ENCODE results near the gene VSTM2L. TPM values are rescaled to one million over a fixed set of nuclear protein-coding genes. Genes with fewer than 3 reads are reported as not detected.
A peak's percentile ranks its signal among the peaks of the same experiment; 100 is the strongest.

Gene VSTM2L
- total and polyA plus RNA-seq, 9 of the 15 experiments (the other 6 are each of a cell fraction or from before 2014, with no cell fraction given), result not detected

DNA sequence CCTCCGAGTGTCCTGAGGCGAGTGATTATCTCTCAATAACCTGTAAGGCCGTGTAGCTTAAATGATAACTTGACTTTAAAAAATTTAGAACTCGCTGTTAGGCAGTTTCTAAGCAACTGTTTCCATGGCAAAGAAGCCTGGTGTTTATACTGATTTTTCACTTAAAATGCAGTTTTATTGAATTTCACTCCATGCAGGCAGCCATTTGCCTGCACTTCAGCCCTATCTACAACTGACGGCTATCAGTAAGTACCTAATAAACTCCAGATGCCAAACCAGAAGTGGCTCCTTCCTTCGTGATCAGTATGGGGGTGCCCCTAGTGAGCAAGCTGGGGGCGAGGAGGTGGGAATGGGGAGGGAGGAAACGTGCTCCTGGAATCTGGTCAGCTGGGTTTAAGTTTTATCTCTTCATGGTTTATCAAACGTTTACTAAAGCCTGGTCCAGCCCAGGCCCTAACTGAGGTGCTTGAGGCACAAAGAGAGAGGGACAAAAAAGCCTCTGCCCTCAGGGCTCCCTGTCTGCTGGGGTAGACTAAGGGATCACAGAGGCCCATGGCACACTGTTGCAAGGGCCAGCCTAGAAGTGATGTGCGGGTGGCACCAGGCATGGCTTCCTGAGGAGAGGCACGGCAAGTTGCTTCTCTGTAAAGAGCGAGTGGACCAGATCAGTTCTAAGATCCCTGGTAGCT lies 84.8 kb downstream of the VSTM2L start:
- no TSS peak for BruUV-seq (replicated peaks)
- ATAC-seq (no peak), DNase-seq (ENCODE audit: extremely low read depth in 1 of 4, low spot score in 3 of 4) (peak in 1 of 4 experiments; percentile 39), FAIRE-seq (no peak)
- Histone ChIP-seq H2AFZ (ENCODE audit: low read depth, low read length) (no peak overlapping the region), H3K4me1 (replicated peaks in 1 of 2; ENCODE audit: control insufficient read depth in 2 of 2, insufficient read depth in 2 of 2, low read length in 2 of 2) (peaks cover 6 to 8% of the 10 kb centered on the region in 2 experiments; a peak in 3 of 5 replicates), H4K20me1 (replicated peaks; ENCODE audit: control insufficient read depth, insufficient read depth, low read length) (peaks cover 13% of the 10 kb centered on the region), H3K4me2 (ENCODE audit: insufficient read depth, low read length) (no peak overlapping the region), H3K27me3 (ENCODE audit: control insufficient read depth in 2 of 2, insufficient read depth in 2 of 2, low read length in 2 of 2) (no peaks in the 10 kb centered on the region), H3K36me3 (ENCODE audit: control insufficient read depth, insufficient read depth, low read length) (peaks cover 94% of the 10 kb centered on the region), H3K9ac (ENCODE audit: insufficient read depth in 1 of 2, low read depth in 2 of 2, low read length in 2 of 2) (0 out of 4 replicates have a peak overlapping the region, but pooled peaks of 1 of the 2 experiments have one; percentile 47), H3K79me2 (ENCODE audit: control insufficient read depth, insufficient read depth, low read length) (no peaks in the 10 kb centered on the region), H3K27ac (ENCODE audit: extremely low read depth, low read depth, low read length) (no peak overlapping the region), H3K9me3 (replicated peaks; ENCODE audit: control insufficient read depth, insufficient read depth, low read depth, low read length) (no peaks in the 10 kb centered on the region), H3K9me1 (ENCODE audit: control insufficient read depth, insufficient read depth, low read length) (peaks cover 9% of the 10 kb centered on the region), H3K4me3 (no peak overlapping the region)
- POLR2A ChIA-PET, result interaction anchor here (1.2 kb wide), 1 partner anchor 11 kb away, joined by 4 read pairs; no protein-coding TSS in a partner anchor
- intact Hi-C loops (cut with micrococcal nuclease), result no loop called here
- in situ Hi-C loops (cut with MboI), result no loop called here
- WGBS (ENCODE audit: insufficient coverage, low coverage, missing lambda C conversion rate), result 54% methylated on average over 11 of the region's 12 CpGs
- CTCF ChIA-PET (ENCODE audit: low intra/inter-chr PET ratio), result no interaction called here
- TF ChIP-seq MYNN (IDR thresholded peaks at IDR 0.05) (peak; percentile 90), MYNN (CRISPR knock-in tag; IDR thresholded peaks at IDR 0.05) (no peak), RFX1 (IDR thresholded peaks at IDR 0.05) (peak; percentile 74), SIRT6 (IDR thresholded peaks at IDR 0.05; ENCODE audit: low read depth, low read length) (no peak), TAF7 (tag; IDR thresholded peaks at IDR 0.05) (no peak), GATAD2A (IDR thresholded peaks at IDR 0.05) (no peak), MYC (IDR thresholded peaks at IDR 0.05; ENCODE audit: low read depth, low read length) (no peak), MYC (CRISPR knock-in tag; IDR thresholded peaks at IDR 0.05; ENCODE audit: borderline replicate concordance, low read depth) (no peak), MXI1 (IDR thresholded peaks at IDR 0.05; ENCODE audit: low read depth, low read length) (peak; percentile 43; the same call in 1 of the 2 replicates), RAD21 (CRISPR knock-in tag; conservative IDR thresholded peaks at IDR 0.05 in 1 of 2, IDR thresholded peaks at IDR 0.05 in 1 of 2) (no peak), BCL6 (CRISPR knock-in tag; IDR thresholded peaks at IDR 0.05) (no peak), ZNF696 (CRISPR knock-in tag; conservative IDR thresholded peaks at IDR 0.05) (no peak)
- TF ChIP-seq, protein P1, sequence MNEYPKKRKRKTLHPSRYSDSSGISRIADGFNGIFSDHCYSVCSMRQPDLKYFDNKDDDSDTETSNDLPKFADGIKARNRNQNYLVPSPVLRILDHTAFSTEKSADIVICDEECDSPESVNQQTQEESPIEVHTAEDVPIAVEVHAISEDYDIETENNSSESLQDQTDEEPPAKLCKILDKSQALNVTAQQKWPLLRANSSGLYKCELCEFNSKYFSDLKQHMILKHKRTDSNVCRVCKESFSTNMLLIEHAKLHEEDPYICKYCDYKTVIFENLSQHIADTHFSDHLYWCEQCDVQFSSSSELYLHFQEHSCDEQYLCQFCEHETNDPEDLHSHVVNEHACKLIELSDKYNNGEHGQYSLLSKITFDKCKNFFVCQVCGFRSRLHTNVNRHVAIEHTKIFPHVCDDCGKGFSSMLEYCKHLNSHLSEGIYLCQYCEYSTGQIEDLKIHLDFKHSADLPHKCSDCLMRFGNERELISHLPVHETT (CRISPR knock-in tag; conservative IDR thresholded peaks at IDR 0.05 in 1 of 2, IDR thresholded peaks at IDR 0.05 in 1 of 2), result no peak
- TF ChIP-seq, protein P2, sequence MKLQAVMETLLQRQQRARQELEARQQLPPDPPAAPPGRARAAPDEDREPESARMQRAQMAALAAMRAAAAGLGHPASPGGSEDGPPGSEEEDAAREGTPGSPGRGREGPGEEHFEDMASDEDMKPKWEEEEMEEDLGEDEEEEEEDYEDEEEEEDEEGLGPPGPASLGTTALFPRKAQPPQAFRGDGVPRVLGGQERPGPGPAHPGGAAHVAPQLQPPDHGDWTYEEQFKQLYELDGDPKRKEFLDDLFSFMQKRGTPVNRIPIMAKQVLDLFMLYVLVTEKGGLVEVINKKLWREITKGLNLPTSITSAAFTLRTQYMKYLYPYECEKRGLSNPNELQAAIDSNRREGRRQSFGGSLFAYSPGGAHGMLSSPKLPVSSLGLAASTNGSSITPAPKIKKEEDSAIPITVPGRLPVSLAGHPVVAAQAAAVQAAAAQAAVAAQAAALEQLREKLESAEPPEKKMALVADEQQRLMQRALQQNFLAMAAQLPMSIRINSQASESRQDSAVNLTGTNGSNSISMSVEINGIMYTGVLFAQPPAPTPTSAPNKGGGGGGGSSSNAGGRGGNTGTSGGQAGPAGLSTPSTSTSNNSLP (IDR thresholded peaks at IDR 0.05; ENCODE audit: borderline replicate concordance, low read depth, low read length), result no peak
- TF ChIP-seq, protein P3, sequence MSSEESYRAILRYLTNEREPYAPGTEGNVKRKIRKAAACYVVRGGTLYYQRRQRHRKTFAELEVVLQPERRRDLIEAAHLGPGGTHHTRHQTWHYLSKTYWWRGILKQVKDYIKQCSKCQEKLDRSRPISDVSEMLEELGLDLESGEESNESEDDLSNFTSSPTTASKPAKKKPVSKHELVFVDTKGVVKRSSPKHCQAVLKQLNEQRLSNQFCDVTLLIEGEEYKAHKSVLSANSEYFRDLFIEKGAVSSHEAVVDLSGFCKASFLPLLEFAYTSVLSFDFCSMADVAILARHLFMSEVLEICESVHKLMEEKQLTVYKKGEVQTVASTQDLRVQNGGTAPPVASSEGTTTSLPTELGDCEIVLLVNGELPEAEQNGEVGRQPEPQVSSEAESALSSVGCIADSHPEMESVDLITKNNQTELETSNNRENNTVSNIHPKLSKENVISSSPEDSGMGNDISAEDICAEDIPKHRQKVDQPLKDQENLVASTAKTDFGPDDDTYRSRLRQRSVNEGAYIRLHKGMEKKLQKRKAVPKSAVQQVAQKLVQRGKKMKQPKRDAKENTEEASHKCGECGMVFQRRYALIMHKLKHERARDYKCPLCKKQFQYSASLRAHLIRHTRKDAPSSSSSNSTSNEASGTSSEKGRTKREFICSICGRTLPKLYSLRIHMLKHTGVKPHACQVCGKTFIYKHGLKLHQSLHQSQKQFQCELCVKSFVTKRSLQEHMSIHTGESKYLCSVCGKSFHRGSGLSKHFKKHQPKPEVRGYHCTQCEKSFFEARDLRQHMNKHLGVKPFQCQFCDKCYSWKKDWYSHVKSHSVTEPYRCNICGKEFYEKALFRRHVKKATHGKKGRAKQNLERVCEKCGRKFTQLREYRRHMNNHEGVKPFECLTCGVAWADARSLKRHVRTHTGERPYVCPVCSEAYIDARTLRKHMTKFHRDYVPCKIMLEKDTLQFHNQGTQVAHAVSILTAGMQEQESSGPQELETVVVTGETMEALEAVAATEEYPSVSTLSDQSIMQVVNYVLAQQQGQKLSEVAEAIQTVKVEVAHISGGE (CRISPR knock-in tag; IDR thresholded peaks at IDR 0.05), result no peak

Data from K562 (cell line).